Ishikawa (cell line): ENCODE data around the gene S100A4.

ENCODE experiments used
- CEBPB ChIP-seq: IDR thresholded peaks from 2 replicates; pipeline ENCODE4 v1.6.1; 2012
- CREB1 ChIP-seq: IDR thresholded peaks from 2 replicates; pipeline ENCODE4 v1.6.1; 2012; ENCODE audit warnings: low read depth
- EGR1 ChIP-seq: IDR thresholded peaks from 2 replicates; pipeline ENCODE4 v1.6.1; 2012
- EP300 ChIP-seq: IDR thresholded peaks from 2 replicates; pipeline ENCODE4 v1.6.1; 2012; ENCODE audit warnings: borderline replicate concordance
- NFIC ChIP-seq: IDR thresholded peaks from 2 replicates; pipeline ENCODE4 v1.6.1; 2012
- RAD21 ChIP-seq: IDR thresholded peaks from 2 replicates; pipeline ENCODE4 v1.6.1; 2012; ENCODE audit warnings: low read depth
- TAF1 ChIP-seq: IDR thresholded peaks from 2 replicates; pipeline ENCODE4 v1.6.1; 2012; ENCODE audit warnings: low read depth, mild to moderate bottlenecking
- TCF12 ChIP-seq: IDR thresholded peaks from 2 replicates; pipeline ENCODE4 v1.6.1; 2012; ENCODE audit warnings: low read depth
- YY1 ChIP-seq: IDR thresholded peaks from 2 replicates; pipeline ENCODE4 v1.6.1; 2012; ENCODE audit warnings: low read depth
- ZBTB7A ChIP-seq: IDR thresholded peaks from 2 replicates; pipeline ENCODE4 v1.6.1; 2012; ENCODE audit warnings: low read depth
- TF ChIP-seq, protein P1 (sequence below): IDR thresholded peaks from 2 replicates; pipeline ENCODE4 v1.6.1; 2012; ENCODE audit warnings: low read depth, mild to moderate bottlenecking
- TF ChIP-seq, protein P2 (sequence below): IDR thresholded peaks from 2 replicates; pipeline ENCODE4 v1.6.1; 2012
- TF ChIP-seq, protein P3 (sequence below): IDR thresholded peaks from 2 replicates; pipeline ENCODE4 v1.6.1; 2012

DNA sequence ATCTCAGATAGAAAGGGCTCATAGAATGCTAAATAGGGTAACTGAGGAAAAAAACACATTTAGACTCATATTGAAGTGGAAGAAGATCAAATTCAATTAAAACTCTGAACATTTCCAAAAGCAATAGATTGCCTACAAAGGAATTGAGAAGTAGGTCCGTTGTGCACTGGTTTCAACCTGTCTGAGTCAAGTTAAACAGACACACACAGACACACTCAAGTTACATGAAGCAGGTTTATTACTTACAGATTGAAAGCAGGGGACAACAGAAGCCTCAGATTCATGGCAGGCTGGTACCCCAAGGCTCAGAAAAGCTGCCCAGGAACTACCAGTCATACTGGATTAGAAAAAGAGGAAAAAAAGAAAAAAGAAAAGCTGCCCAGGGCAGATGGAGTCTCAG, 40.7 kb upstream of the S100A4 start:
- TF ChIP-seq, protein P1, sequence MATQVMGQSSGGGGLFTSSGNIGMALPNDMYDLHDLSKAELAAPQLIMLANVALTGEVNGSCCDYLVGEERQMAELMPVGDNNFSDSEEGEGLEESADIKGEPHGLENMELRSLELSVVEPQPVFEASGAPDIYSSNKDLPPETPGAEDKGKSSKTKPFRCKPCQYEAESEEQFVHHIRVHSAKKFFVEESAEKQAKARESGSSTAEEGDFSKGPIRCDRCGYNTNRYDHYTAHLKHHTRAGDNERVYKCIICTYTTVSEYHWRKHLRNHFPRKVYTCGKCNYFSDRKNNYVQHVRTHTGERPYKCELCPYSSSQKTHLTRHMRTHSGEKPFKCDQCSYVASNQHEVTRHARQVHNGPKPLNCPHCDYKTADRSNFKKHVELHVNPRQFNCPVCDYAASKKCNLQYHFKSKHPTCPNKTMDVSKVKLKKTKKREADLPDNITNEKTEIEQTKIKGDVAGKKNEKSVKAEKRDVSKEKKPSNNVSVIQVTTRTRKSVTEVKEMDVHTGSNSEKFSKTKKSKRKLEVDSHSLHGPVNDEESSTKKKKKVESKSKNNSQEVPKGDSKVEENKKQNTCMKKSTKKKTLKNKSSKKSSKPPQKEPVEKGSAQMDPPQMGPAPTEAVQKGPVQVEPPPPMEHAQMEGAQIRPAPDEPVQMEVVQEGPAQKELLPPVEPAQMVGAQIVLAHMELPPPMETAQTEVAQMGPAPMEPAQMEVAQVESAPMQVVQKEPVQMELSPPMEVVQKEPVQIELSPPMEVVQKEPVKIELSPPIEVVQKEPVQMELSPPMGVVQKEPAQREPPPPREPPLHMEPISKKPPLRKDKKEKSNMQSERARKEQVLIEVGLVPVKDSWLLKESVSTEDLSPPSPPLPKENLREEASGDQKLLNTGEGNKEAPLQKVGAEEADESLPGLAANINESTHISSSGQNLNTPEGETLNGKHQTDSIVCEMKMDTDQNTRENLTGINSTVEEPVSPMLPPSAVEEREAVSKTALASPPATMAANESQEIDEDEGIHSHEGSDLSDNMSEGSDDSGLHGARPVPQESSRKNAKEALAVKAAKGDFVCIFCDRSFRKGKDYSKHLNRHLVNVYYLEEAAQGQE, result no peak
- TF ChIP-seq CEBPB (no peak), NFIC (no peak), RAD21 (no peak), EP300 (no peak), TCF12 (no peak), TAF1 (no peak), YY1 (no peak), EGR1 (no peak), CREB1 (no peak), ZBTB7A (no peak)
- TF ChIP-seq, protein P2, sequence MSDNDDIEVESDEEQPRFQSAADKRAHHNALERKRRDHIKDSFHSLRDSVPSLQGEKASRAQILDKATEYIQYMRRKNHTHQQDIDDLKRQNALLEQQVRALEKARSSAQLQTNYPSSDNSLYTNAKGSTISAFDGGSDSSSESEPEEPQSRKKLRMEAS, result no peak
- TF ChIP-seq, protein P3, sequence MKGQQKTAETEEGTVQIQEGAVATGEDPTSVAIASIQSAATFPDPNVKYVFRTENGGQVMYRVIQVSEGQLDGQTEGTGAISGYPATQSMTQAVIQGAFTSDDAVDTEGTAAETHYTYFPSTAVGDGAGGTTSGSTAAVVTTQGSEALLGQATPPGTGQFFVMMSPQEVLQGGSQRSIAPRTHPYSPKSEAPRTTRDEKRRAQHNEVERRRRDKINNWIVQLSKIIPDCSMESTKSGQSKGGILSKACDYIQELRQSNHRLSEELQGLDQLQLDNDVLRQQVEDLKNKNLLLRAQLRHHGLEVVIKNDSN, result no peak
